HEK293 (cell line): Measurements from ENCODE around the gene MEFV.

Experiments
- CTCF ChIA-PET: fragments of 350-600 bp; formaldehyde crosslinking; extraction: SDS; loops from one replicate; lab custom pipeline; 2021; ENCODE audit warnings: antibody characterized with exemption; lab: Yijun Ruan, JAX
- POLR2A ChIA-PET: fragments of 300-600 bp; formaldehyde crosslinking; extraction: SDS; loops from one replicate; lab custom pipeline; 2020; ENCODE audit warnings: antibody characterized with exemption, inconsistent platforms; lab: Yijun Ruan, JAX
- H3K27ac ChIP-seq: fragments of 200-500 bp; sonication (Bioruptor generic); 2 replicates; pipeline ENCODE4 v1.5.1; 2014; ENCODE audit warnings: low read depth, low read length, control low read depth, inconsistent platforms; ENCODE audit errors: extremely low read depth
- H3K36me3 ChIP-seq, 2 experiments: fragments of 200-500 bp in 1 of 2; sonication (Bioruptor generic) in 1 of 2; 1 replicate in 1 of 2; 2 replicates in 1 of 2; pipeline ENCODE4 v1.5.1; 2014 to 2017; ENCODE audit warnings: inconsistent platforms in 2 of 2, low read length in 2 of 2; ENCODE audit not compliant: control insufficient read depth in 2 of 2, insufficient read depth in 1 of 2
- H3K4me1 ChIP-seq: fragments of 200-500 bp; sonication (Bioruptor generic); 2 replicates; pipeline ENCODE4 v1.5.1; 2014; ENCODE audit warnings: mild to moderate bottlenecking, low read length, inconsistent platforms; ENCODE audit not compliant: control insufficient read depth, insufficient read depth
- H3K4me3 ChIP-seq: 2 replicates; pipeline ENCODE4 v1.5.1; 2011; ENCODE audit warnings: low read depth, mild to moderate bottlenecking, control low read depth, low read length, moderate library complexity
- H3K9me3 ChIP-seq: fragments of 200-500 bp; sonication (Bioruptor generic); 2 replicates; pipeline ENCODE4 v1.5.1; 2014; ENCODE audit warnings: low read depth, low read length, inconsistent platforms; ENCODE audit not compliant: control insufficient read depth, insufficient read depth
- BCL11B ChIP-seq: fragments of 450-650 bp; formaldehyde crosslinking; IDR thresholded peaks from 2 replicates; pipeline ENCODE4 v1.5.1; 2016; ENCODE audit warnings: low read depth, missing biosample characterization, missing genetic modification characterization
- EGR2 ChIP-seq: fragments of 450-650 bp; formaldehyde crosslinking; IDR thresholded peaks from 2 replicates; pipeline ENCODE4 v1.5.1; 2016; ENCODE audit warnings: low read depth, missing biosample characterization, missing genetic modification characterization
- GLIS1 ChIP-seq: fragments of 450-650 bp; formaldehyde crosslinking; IDR thresholded peaks from 2 replicates; pipeline ENCODE4 v1.5.1; 2016; ENCODE audit warnings: missing biosample characterization, missing genetic modification characterization
- HOXD13 ChIP-seq: sonication (generic); formaldehyde crosslinking; IDR thresholded peaks from 2 replicates; pipeline ENCODE4 v1.8.0; 2022; ENCODE audit warnings: missing genetic modification reagents, borderline replicate concordance
- SCRT2 ChIP-seq: fragments of 450-650 bp; formaldehyde crosslinking; IDR thresholded peaks from 2 replicates; pipeline ENCODE4 v1.5.1; 2016; ENCODE audit warnings: missing biosample characterization, missing genetic modification characterization
- ZNF112 ChIP-seq: fragments of 450-650 bp; formaldehyde crosslinking; IDR thresholded peaks from 2 replicates; pipeline ENCODE4 v1.5.0; 2017; ENCODE audit warnings: missing biosample characterization, missing genetic modification characterization
- ZNF140 ChIP-seq: fragments of 450-650 bp; formaldehyde crosslinking; IDR thresholded peaks from 2 replicates; pipeline ENCODE4 v1.5.1; 2016; ENCODE audit warnings: missing biosample characterization, missing genetic modification characterization
- ZNF2 ChIP-seq: fragments of 450-650 bp; formaldehyde crosslinking; IDR thresholded peaks from 2 replicates; pipeline ENCODE4 v1.5.1; 2016; ENCODE audit warnings: missing biosample characterization, missing genetic modification characterization
- ZNF302 ChIP-seq: fragments of 450-650 bp; formaldehyde crosslinking; IDR thresholded peaks from 2 replicates; pipeline ENCODE4 v1.5.1; 2016; ENCODE audit warnings: missing biosample characterization, missing genetic modification characterization, low read depth
- ZNF311 ChIP-seq: fragments of 450-650 bp; formaldehyde crosslinking; IDR thresholded peaks from 2 replicates; pipeline ENCODE4 v1.5.1; 2017; ENCODE audit warnings: missing biosample characterization, missing genetic modification characterization, borderline replicate concordance
- ZNF391 ChIP-seq: fragments of 450-650 bp; formaldehyde crosslinking; IDR thresholded peaks from 2 replicates; pipeline ENCODE4 v1.5.1; 2016; ENCODE audit warnings: low read depth, missing biosample characterization, missing genetic modification characterization, borderline replicate concordance
- ZNF48 ChIP-seq: fragments of 450-650 bp; formaldehyde crosslinking; IDR thresholded peaks from 2 replicates; pipeline ENCODE4 v1.5.1; 2016; ENCODE audit warnings: missing biosample characterization, missing genetic modification characterization
- ZNF629 ChIP-seq: fragments of 450-650 bp; formaldehyde crosslinking; IDR thresholded peaks from 2 replicates; pipeline ENCODE4 v1.5.1; 2017; ENCODE audit warnings: missing biosample characterization, missing genetic modification characterization
- ZNF707 ChIP-seq: fragments of 450-650 bp; formaldehyde crosslinking; IDR thresholded peaks from 2 replicates; pipeline ENCODE4 v1.5.1; 2016; ENCODE audit warnings: missing biosample characterization, missing genetic modification characterization
- TF ChIP-seq, protein P1 (sequence below): fragments of 450-650 bp; formaldehyde crosslinking; IDR thresholded peaks from 2 replicates; pipeline ENCODE4 v1.5.1; 2016; ENCODE audit warnings: missing biosample characterization, missing genetic modification characterization
- TF ChIP-seq, protein P2 (sequence below): fragments of 450-650 bp; formaldehyde crosslinking; IDR thresholded peaks from 2 replicates; pipeline ENCODE4 v1.5.1; 2016; ENCODE audit warnings: missing biosample characterization, missing genetic modification characterization, low read depth
- TF ChIP-seq, protein P3 (sequence below): fragments of 450-650 bp; formaldehyde crosslinking; IDR thresholded peaks from 2 replicates; pipeline ENCODE4 v1.5.1; 2016; ENCODE audit warnings: missing biosample characterization, missing genetic modification characterization

Gene MEFV

DNA sequence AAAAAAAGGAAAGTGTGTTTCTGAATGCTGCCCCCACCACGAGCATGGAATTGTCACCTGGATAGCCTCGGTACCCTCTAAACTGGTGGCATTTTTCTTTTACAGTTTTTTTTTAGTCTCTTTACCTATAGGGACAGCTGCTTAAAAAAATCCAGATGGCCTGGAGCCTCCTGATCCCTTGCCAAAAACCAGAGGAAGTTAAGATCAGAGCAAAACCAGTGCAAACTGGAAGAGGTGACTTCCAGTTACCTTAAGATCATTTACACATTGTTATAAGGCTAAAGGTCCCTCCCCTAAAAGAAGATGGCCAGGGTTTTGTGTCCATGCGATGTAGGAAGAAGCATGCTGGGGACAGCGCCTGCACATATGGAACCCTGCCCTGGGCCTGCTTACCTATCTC, 3.5 kb downstream of the MEFV start:
- Histone ChIP-seq H3K36me3 (no peaks in the 10 kb centered on the region), H3K4me1 (no peaks in the 10 kb centered on the region), H3K9me3 (no peaks in the 10 kb centered on the region), H3K4me3 (no peak overlapping the region), H3K27ac (no peak overlapping the region)
- POLR2A ChIA-PET: no interaction called here
- TF ChIP-seq ZNF140 (tag by site-specific recombination): no peak
- TF ChIP-seq, protein P1, sequence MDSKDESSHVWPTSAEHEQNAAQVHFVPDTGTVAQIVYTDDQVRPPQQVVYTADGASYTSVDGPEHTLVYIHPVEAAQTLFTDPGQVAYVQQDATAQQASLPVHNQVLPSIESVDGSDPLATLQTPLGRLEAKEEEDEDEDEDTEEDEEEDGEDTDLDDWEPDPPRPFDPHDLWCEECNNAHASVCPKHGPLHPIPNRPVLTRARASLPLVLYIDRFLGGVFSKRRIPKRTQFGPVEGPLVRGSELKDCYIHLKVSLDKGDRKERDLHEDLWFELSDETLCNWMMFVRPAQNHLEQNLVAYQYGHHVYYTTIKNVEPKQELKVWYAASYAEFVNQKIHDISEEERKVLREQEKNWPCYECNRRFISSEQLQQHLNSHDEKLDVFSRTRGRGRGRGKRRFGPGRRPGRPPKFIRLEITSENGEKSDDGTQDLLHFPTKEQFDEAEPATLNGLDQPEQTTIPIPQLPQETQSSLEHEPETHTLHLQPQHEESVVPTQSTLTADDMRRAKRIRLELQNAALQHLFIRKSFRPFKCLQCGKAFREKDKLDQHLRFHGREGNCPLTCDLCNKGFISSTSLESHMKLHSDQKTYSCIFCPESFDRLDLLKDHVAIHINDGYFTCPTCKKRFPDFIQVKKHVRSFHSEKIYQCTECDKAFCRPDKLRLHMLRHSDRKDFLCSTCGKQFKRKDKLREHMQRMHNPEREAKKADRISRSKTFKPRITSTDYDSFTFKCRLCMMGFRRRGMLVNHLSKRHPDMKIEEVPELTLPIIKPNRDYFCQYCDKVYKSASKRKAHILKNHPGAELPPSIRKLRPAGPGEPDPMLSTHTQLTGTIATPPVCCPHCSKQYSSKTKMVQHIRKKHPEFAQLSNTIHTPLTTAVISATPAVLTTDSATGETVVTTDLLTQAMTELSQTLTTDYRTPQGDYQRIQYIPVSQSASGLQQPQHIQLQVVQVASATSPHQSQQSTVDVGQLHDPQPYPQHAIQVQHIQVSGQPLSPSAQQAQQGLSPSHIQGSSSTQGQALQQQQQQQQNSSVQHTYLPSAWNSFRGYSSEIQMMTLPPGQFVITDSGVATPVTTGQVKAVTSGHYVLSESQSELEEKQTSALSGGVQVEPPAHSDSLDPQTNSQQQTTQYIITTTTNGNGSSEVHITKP (tag by site-specific recombination): peak; percentile 86
- TF ChIP-seq, all 188 proteins: peak for 1
- CTCF ChIA-PET: interaction anchor here (0.7 kb wide), 1 partner anchor 12 kb away, joined by 3 read pairs; no protein-coding TSS in a partner anchor

DNA sequence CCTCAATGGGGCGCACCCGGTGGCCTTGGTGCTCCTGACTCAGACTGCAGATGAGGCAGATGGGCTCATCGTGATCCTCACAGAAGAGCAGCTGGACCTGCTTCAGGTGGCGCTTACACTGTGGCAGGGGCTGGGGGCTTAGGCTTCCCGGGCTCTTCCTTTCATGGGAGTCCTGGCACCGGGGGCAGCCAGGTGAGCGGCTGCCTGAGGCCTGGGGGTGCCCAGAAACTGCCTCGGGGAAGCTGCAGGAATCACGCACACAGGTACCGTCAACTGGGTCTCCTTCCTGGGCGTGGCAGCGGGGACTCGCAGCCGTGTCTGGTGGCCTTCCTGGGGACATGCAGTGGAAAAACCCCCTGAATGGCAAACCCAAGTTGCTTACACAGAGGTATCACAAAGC, 7.0 kb downstream of the MEFV start:
- H3K4me3 ChIP-seq: no peak overlapping the region
- ChIA-PET POLR2A (interaction anchor here (1.8 kb wide), 1 partner anchor 15 kb away, joined by 4 read pairs; the partner anchor contains the start of gene ZNF200), CTCF (no interaction called here)
- no peaks in the 10 kb centered on the region for H3K36me3 ChIP-seq
- TF ChIP-seq EGR2 (tag by site-specific recombination) (no peak), ZNF391 (tag by site-specific recombination) (no peak), ZNF112 (no peak), ZNF48 (no peak), ZNF302 (no peak), ZNF311 (no peak), ZNF707 (no peak)
- H3K9me3 ChIP-seq: no peaks in the 10 kb centered on the region
- H3K27ac ChIP-seq: no peak overlapping the region
- no peaks in the 10 kb centered on the region for H3K4me1 ChIP-seq

DNA sequence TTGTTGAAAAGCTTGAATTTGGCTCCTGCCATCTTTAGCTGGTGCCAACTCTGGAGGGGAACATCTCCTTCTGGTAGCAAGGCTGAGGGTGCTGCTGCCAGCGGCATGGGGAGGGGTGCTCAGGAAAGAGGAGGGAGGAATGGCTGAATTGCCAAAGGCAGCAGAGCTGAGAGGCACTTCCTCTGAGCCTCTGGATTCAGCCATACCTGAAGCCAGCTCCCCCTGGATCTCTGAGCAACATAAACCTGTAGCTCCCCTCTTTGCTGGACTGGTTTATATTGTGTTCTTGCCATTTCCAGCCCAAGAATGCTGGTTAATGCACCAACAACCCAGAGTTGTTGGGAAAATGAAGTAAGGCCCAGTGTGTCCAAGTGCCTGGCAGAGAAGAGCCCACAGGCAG, 7.4 kb downstream of the MEFV start:
- Histone ChIP-seq H3K36me3 (no peaks in the 10 kb centered on the region), H3K4me3 (no peak overlapping the region)
- CTCF ChIA-PET: no interaction called here
- TF ChIP-seq SCRT2 (tag by site-specific recombination): peak; percentile 43; the same call in 1 of the 2 replicates
- TF ChIP-seq, protein P2, sequence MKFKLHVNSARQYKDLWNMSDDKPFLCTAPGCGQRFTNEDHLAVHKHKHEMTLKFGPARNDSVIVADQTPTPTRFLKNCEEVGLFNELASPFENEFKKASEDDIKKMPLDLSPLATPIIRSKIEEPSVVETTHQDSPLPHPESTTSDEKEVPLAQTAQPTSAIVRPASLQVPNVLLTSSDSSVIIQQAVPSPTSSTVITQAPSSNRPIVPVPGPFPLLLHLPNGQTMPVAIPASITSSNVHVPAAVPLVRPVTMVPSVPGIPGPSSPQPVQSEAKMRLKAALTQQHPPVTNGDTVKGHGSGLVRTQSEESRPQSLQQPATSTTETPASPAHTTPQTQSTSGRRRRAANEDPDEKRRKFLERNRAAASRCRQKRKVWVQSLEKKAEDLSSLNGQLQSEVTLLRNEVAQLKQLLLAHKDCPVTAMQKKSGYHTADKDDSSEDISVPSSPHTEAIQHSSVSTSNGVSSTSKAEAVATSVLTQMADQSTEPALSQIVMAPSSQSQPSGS: no peak
- no peak for TF ChIP-seq ZNF2 (tag by site-specific recombination)
- TF ChIP-seq BCL11B (tag by site-specific recombination): no peak
- TF ChIP-seq ZNF629 (tag by site-specific recombination): no peak
- TF ChIP-seq, protein P3, sequence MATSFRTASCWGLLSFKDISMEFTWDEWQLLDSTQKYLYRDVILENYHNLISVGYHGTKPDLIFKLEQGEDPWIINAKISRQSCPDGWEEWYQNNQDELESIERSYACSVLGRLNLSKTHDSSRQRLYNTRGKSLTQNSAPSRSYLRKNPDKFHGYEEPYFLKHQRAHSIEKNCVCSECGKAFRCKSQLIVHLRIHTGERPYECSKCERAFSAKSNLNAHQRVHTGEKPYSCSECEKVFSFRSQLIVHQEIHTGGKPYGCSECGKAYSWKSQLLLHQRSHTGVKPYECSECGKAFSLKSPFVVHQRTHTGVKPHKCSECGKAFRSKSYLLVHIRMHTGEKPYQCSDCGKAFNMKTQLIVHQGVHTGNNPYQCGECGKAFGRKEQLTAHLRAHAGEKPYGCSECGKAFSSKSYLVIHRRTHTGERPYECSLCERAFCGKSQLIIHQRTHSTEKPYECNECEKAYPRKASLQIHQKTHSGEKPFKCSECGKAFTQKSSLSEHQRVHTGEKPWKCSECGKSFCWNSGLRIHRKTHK: no peak
- no peak for TF ChIP-seq HOXD13 (CRISPR knock-in tag)
- no peak for TF ChIP-seq GLIS1 (tag by site-specific recombination)
- TF ChIP-seq, all 188 proteins: peak for 1
- no peaks in the 10 kb centered on the region for H3K4me1 ChIP-seq
- H3K9me3 ChIP-seq: no peaks in the 10 kb centered on the region
- POLR2A ChIA-PET: interaction anchor here (1.8 kb wide), 1 partner anchor 14 kb away, joined by 4 read pairs; the partner anchor contains the start of gene ZNF200
- no peak overlapping the region for H3K27ac ChIP-seq
